ENCODE data around the gene VSIG1.
A peak's percentile ranks its signal among the peaks of the same experiment; 100 is the strongest.

VSIG1 gene

GRCh38 chrX:108044554-108045256 lies at the start of gene VSIG1:
Gene VSIG1 (plus strand): TSS chrX:108045065. CDS start chrX:108045131, 66 bp downstream.
- DNase-seq, result no peak

GRCh38 chrX:107996124-107996523 lies 48.7 kb upstream of the VSIG1 start:
- no peak for DNase-seq

- DNase-seq, result no peak
Observed at GRCh38 chrX:108000751-108001150, 44.1 kb upstream of the VSIG1 start.

- peak; percentile 43 for DNase-seq
Observed at GRCh38 chrX:108001218-108001814, 43.5 kb upstream of the VSIG1 start.

- DNase-seq, result no peak
Observed at GRCh38 chrX:108018656-108019381, 26.0 kb upstream of the VSIG1 start.

GRCh38 chrX:108019382-108019875 lies 25.4 kb upstream of the VSIG1 start:
- DNase-seq, result no peak

- no peak for DNase-seq
Observed at GRCh38 chrX:108020631-108021030, 24.2 kb upstream of the VSIG1 start.

- DNase-seq, result no peak
Observed at GRCh38 chrX:108022491-108023089, 22.3 kb upstream of the VSIG1 start.

GRCh38 chrX:108025376-108025775 lies 19.5 kb upstream of the VSIG1 start:
- DNase-seq, result no peak

- no peak for DNase-seq
Observed at GRCh38 chrX:108025954-108026600, 18.8 kb upstream of the VSIG1 start.

GRCh38 chrX:108028854-108029253 lies 16.0 kb upstream of the VSIG1 start:
- no peak for DNase-seq

- DNase-seq, result no peak
Observed at GRCh38 chrX:108029928-108030711, 14.7 kb upstream of the VSIG1 start.

- DNase-seq, result no peak
Observed at GRCh38 chrX:108032944-108033343, 11.9 kb upstream of the VSIG1 start.

GRCh38 chrX:108033890-108034289 lies 11.0 kb upstream of the VSIG1 start:
- no peak for DNase-seq

- no peak for DNase-seq
Observed at GRCh38 chrX:108034725-108035124, 10.1 kb upstream of the VSIG1 start.

- peak; percentile 8 for DNase-seq
Observed at GRCh38 chrX:108036298-108036973, 8.4 kb upstream of the VSIG1 start.

- DNase-seq, result no peak
Observed at GRCh38 chrX:108049649-108050048, 4.8 kb downstream of the VSIG1 start.

GRCh38 chrX:108053218-108053617 lies 8.4 kb downstream of the VSIG1 start:
- no peak for DNase-seq

GRCh38 chrX:108055546-108055945 lies 10.7 kb downstream of the VSIG1 start:
- DNase-seq, result no peak

- DNase-seq, result no peak
Observed at GRCh38 chrX:108059801-108060200, 14.9 kb downstream of the VSIG1 start.

- DNase-seq, result no peak
Observed at GRCh38 chrX:108064001-108064400, 19.1 kb downstream of the VSIG1 start.

GRCh38 chrX:108064613-108065012 lies 19.7 kb downstream of the VSIG1 start:
- DNase-seq, result no peak
